HEK293 (cell line): ENCODE measurements around the gene ASPHD1.
A peak's percentile ranks its signal among the peaks of the same experiment; 100 is the strongest.

Source experiments
- CTCF ChIA-PET: fragments of 350-600 bp; formaldehyde crosslinking; extraction: SDS; loops from one replicate; lab custom pipeline; 2021; ENCODE audit warnings: antibody characterized with exemption; lab: Yijun Ruan, JAX
- POLR2A ChIA-PET: fragments of 300-600 bp; formaldehyde crosslinking; extraction: SDS; loops from one replicate; lab custom pipeline; 2020; ENCODE audit warnings: antibody characterized with exemption, inconsistent platforms; lab: Yijun Ruan, JAX
- H3K27ac ChIP-seq: fragments of 200-500 bp; sonication (Bioruptor generic); 2 replicates; pipeline ENCODE4 v1.5.1; 2014; ENCODE audit warnings: low read depth, low read length, control low read depth, inconsistent platforms; ENCODE audit errors: extremely low read depth
- H3K36me3 ChIP-seq, 2 experiments: fragments of 200-500 bp in 1 of 2; sonication (Bioruptor generic) in 1 of 2; 1 replicate in 1 of 2; 2 replicates in 1 of 2; pipeline ENCODE4 v1.5.1; 2014 to 2017; ENCODE audit warnings: inconsistent platforms in 2 of 2, low read length in 2 of 2; ENCODE audit not compliant: control insufficient read depth in 2 of 2, insufficient read depth in 1 of 2
- H3K4me1 ChIP-seq: fragments of 200-500 bp; sonication (Bioruptor generic); 2 replicates; pipeline ENCODE4 v1.5.1; 2014; ENCODE audit warnings: mild to moderate bottlenecking, low read length, inconsistent platforms; ENCODE audit not compliant: control insufficient read depth, insufficient read depth
- H3K4me3 ChIP-seq: 2 replicates; pipeline ENCODE4 v1.5.1; 2011; ENCODE audit warnings: low read depth, mild to moderate bottlenecking, control low read depth, low read length, moderate library complexity
- H3K9me3 ChIP-seq: fragments of 200-500 bp; sonication (Bioruptor generic); 2 replicates; pipeline ENCODE4 v1.5.1; 2014; ENCODE audit warnings: low read depth, low read length, inconsistent platforms; ENCODE audit not compliant: control insufficient read depth, insufficient read depth
- EGR2 ChIP-seq: fragments of 450-650 bp; formaldehyde crosslinking; IDR thresholded peaks from 2 replicates; pipeline ENCODE4 v1.5.1; 2016; ENCODE audit warnings: low read depth, missing biosample characterization, missing genetic modification characterization
- HOXC10 ChIP-seq: sonication (generic); formaldehyde crosslinking; IDR thresholded peaks from 2 replicates; pipeline ENCODE4 v1.8.1; 2023; ENCODE audit warnings: mild to moderate bottlenecking, missing genetic modification reagents
- HOXD13 ChIP-seq: sonication (generic); formaldehyde crosslinking; IDR thresholded peaks from 2 replicates; pipeline ENCODE4 v1.8.0; 2022; ENCODE audit warnings: missing genetic modification reagents, borderline replicate concordance
- OSR2 ChIP-seq: fragments of 450-650 bp; formaldehyde crosslinking; IDR thresholded peaks from 2 replicates; pipeline ENCODE4 v1.5.1; 2016; ENCODE audit warnings: missing biosample characterization, missing genetic modification characterization
- WT1 ChIP-seq: fragments of 450-650 bp; formaldehyde crosslinking; IDR thresholded peaks from 2 replicates; pipeline ENCODE4 v1.5.1; 2016; ENCODE audit warnings: missing biosample characterization, missing genetic modification characterization
- ZBTB1 ChIP-seq: fragments of 450-650 bp; formaldehyde crosslinking; IDR thresholded peaks from 2 replicates; pipeline ENCODE4 v1.5.1; 2016; ENCODE audit warnings: missing biosample characterization, missing genetic modification characterization
- ZBTB48 ChIP-seq: fragments of 450-650 bp; formaldehyde crosslinking; IDR thresholded peaks from 2 replicates; pipeline ENCODE4 v1.5.1; 2016; ENCODE audit warnings: missing biosample characterization, missing genetic modification characterization
- ZFP37 ChIP-seq: fragments of 450-650 bp; formaldehyde crosslinking; IDR thresholded peaks from 2 replicates; pipeline ENCODE4 v1.5.1; 2016; ENCODE audit warnings: missing biosample characterization, missing genetic modification characterization
- ZNF174 ChIP-seq: fragments of 450-650 bp; formaldehyde crosslinking; IDR thresholded peaks from 2 replicates; pipeline ENCODE4 v1.5.0; 2017; ENCODE audit warnings: missing biosample characterization, mild to moderate bottlenecking, missing genetic modification characterization
- ZNF19 ChIP-seq: fragments of 450-650 bp; formaldehyde crosslinking; IDR thresholded peaks from 2 replicates; pipeline ENCODE4; 2016; ENCODE audit warnings: missing biosample characterization, missing genetic modification characterization, low read depth
- ZNF202 ChIP-seq: fragments of 450-650 bp; formaldehyde crosslinking; IDR thresholded peaks from 2 replicates; pipeline ENCODE4 v1.5.1; 2016; ENCODE audit warnings: missing biosample characterization, missing genetic modification characterization, borderline replicate concordance
- ZNF214 ChIP-seq: fragments of 450-650 bp; formaldehyde crosslinking; IDR thresholded peaks from 2 replicates; pipeline ENCODE4 v1.5.1; 2017; ENCODE audit warnings: missing biosample characterization, mild to moderate bottlenecking, missing genetic modification characterization, borderline replicate concordance
- ZNF23 ChIP-seq: fragments of 450-650 bp; formaldehyde crosslinking; IDR thresholded peaks from 2 replicates; pipeline ENCODE4 v1.5.1; 2016; ENCODE audit warnings: missing biosample characterization, missing genetic modification characterization, borderline replicate concordance
- ZNF394 ChIP-seq: fragments of 450-650 bp; formaldehyde crosslinking; IDR thresholded peaks from 2 replicates; pipeline ENCODE4 v1.5.1; 2016; ENCODE audit warnings: missing biosample characterization, missing genetic modification characterization, mild to moderate bottlenecking, moderate library complexity, borderline replicate concordance
- ZNF530 ChIP-seq: fragments of 450-650 bp; formaldehyde crosslinking; IDR thresholded peaks from 2 replicates; pipeline ENCODE4 v1.5.1; 2016; ENCODE audit warnings: low read depth, missing biosample characterization, missing genetic modification characterization
- ZNF548 ChIP-seq: fragments of 450-650 bp; formaldehyde crosslinking; IDR thresholded peaks from 2 replicates; pipeline ENCODE4 v1.5.1; 2016; ENCODE audit warnings: missing biosample characterization, missing genetic modification characterization
- ZNF585B ChIP-seq: fragments of 450-650 bp; formaldehyde crosslinking; IDR thresholded peaks from 2 replicates; pipeline ENCODE4 v1.5.1; 2016; ENCODE audit warnings: missing biosample characterization, missing genetic modification characterization
- ZNF660 ChIP-seq: fragments of 450-650 bp; IDR thresholded peaks from 2 replicates; pipeline ENCODE4 v1.5.1; 2018; ENCODE audit warnings: missing biosample characterization, mild to moderate bottlenecking, missing genetic modification characterization
- ZNF707 ChIP-seq: fragments of 450-650 bp; formaldehyde crosslinking; IDR thresholded peaks from 2 replicates; pipeline ENCODE4 v1.5.1; 2016; ENCODE audit warnings: missing biosample characterization, missing genetic modification characterization
- ZNF776 ChIP-seq: fragments of 450-650 bp; formaldehyde crosslinking; IDR thresholded peaks from 2 replicates; pipeline ENCODE4 v1.5.0; 2017; ENCODE audit warnings: missing biosample characterization, missing genetic modification characterization, borderline replicate concordance
- TF ChIP-seq, protein P1 (sequence below): fragments of 450-650 bp; formaldehyde crosslinking; IDR thresholded peaks from 2 replicates; pipeline ENCODE4 v1.5.1; 2016; ENCODE audit warnings: missing biosample characterization, missing genetic modification characterization
- TF ChIP-seq, protein P2 (sequence below): fragments of 450-650 bp; formaldehyde crosslinking; IDR thresholded peaks from 2 replicates; pipeline ENCODE4 v1.5.1; 2016; ENCODE audit warnings: missing biosample characterization, missing genetic modification characterization
- TF ChIP-seq, protein P3 (sequence below): fragments of 450-650 bp; formaldehyde crosslinking; IDR thresholded peaks from 2 replicates; pipeline ENCODE4 v1.5.1; 2016; ENCODE audit warnings: missing biosample characterization, missing genetic modification characterization
- TF ChIP-seq, protein P4 (sequence below): fragments of 450-650 bp; formaldehyde crosslinking; IDR thresholded peaks from 2 replicates; pipeline ENCODE4 v1.5.1; 2016; ENCODE audit warnings: missing biosample characterization, missing genetic modification characterization

Gene ASPHD1

DNA sequence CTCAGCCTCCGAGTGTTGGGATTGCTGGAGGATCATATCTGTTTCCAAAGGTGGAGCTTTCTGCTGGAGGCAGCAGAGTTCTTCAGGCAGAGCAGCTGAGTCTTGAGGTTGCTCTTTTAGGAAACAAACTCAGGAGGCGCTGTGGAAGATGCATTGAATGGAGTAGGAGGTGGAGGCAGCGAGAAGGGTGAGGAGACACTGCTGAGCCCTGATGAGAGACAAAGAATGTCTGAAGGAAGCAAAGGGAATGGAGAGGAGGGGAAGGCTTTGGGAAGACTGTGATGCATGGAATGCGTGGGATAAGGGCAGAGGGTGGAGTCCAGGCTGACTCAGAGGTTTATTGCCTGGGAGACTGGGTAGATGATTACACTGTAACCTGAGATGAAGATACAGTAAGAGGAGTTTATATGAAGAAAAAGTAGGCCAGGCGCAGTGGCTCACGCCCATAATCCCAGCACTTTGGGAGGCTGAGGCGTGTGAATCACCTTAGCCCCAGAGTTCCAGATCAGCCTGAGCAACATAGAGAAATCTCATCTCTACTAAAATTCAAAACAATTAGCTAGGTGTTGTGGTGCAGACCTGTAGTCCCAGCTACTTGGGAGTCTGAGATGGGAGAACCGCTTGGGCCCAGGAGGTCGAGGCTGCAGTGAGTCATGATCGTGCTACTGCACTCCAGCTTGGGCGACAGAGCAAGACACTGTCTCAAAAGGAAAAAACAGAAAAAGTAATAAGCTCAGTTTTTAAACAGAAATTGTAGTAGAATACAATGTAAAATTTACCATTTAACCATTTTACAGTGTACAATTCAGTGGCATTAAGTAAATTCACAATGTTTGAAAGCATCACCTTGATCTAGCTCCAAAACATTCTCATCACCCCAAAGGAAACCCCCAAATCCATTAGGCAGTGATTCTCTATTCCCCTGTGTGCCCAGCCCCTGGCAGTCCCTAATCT is 43.8 kb downstream of the ASPHD1 start (continued):
- TF ChIP-seq EGR2 (peak; percentile 98), ZNF530 (no peak), ZNF214 (tag by site-specific recombination) (no peak), ZBTB1 (tag by site-specific recombination) (no peak)

DNA sequence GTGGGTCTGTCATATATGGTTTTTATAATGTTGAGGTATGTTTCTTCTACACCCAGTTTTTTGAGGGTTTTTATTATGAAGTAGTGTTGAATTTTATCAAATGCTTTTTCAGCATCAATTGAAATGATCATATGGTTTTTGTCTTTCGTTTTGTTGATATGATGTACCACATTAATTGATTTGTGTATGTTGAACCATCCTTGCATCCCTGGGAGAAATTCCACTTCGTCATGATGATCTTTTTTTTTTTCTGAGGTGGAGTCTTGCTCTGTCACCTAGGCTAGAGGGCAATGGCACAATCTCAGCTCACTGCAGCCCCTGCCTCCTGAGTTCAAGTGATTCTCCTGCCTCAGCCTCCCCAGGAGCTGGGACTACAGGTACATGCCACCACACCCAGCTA is 47.6 kb downstream of the ASPHD1 start:
- CTCF ChIA-PET, result interaction anchor here (0.6 to 0.7 kb wide), 2 partner anchors 58 to 1366 kb away, joined by 4 read pairs; no protein-coding TSS in a partner anchor

More for the DNA sequence above, 47.6 kb downstream of the ASPHD1 start:
- POLR2A ChIA-PET, result interaction anchor here (1.4 kb wide), 1 partner anchor 21 kb away, joined by 3 read pairs; no protein-coding TSS in a partner anchor
- no peak for TF ChIP-seq ZNF707 (tag by site-specific recombination)
- TF ChIP-seq ZNF19, result no peak
- no peak for TF ChIP-seq ZBTB48 (tag by site-specific recombination)
- TF ChIP-seq ZNF548 (tag by site-specific recombination), result no peak
- no peak for TF ChIP-seq ZNF174
- no peak for TF ChIP-seq ZNF202 (tag by site-specific recombination)
- TF ChIP-seq, protein P1, sequence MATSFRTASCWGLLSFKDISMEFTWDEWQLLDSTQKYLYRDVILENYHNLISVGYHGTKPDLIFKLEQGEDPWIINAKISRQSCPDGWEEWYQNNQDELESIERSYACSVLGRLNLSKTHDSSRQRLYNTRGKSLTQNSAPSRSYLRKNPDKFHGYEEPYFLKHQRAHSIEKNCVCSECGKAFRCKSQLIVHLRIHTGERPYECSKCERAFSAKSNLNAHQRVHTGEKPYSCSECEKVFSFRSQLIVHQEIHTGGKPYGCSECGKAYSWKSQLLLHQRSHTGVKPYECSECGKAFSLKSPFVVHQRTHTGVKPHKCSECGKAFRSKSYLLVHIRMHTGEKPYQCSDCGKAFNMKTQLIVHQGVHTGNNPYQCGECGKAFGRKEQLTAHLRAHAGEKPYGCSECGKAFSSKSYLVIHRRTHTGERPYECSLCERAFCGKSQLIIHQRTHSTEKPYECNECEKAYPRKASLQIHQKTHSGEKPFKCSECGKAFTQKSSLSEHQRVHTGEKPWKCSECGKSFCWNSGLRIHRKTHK (tag by site-specific recombination), result no peak
- TF ChIP-seq, protein P2, sequence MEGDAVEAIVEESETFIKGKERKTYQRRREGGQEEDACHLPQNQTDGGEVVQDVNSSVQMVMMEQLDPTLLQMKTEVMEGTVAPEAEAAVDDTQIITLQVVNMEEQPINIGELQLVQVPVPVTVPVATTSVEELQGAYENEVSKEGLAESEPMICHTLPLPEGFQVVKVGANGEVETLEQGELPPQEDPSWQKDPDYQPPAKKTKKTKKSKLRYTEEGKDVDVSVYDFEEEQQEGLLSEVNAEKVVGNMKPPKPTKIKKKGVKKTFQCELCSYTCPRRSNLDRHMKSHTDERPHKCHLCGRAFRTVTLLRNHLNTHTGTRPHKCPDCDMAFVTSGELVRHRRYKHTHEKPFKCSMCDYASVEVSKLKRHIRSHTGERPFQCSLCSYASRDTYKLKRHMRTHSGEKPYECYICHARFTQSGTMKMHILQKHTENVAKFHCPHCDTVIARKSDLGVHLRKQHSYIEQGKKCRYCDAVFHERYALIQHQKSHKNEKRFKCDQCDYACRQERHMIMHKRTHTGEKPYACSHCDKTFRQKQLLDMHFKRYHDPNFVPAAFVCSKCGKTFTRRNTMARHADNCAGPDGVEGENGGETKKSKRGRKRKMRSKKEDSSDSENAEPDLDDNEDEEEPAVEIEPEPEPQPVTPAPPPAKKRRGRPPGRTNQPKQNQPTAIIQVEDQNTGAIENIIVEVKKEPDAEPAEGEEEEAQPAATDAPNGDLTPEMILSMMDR, result no peak
- no peak for TF ChIP-seq ZNF394 (tag by site-specific recombination)
- TF ChIP-seq, protein P3, sequence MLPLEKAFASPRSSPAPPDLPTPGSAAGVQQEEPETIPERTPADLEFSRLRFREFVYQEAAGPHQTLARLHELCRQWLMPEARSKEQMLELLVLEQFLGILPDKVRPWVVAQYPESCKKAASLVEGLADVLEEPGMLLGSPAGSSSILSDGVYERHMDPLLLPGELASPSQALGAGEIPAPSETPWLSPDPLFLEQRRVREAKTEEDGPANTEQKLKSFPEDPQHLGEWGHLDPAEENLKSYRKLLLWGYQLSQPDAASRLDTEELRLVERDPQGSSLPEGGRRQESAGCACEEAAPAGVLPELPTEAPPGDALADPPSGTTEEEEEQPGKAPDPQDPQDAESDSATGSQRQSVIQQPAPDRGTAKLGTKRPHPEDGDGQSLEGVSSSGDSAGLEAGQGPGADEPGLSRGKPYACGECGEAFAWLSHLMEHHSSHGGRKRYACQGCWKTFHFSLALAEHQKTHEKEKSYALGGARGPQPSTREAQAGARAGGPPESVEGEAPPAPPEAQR (tag by site-specific recombination), result no peak
- no peak for TF ChIP-seq ZNF585B (tag by site-specific recombination)
- TF ChIP-seq OSR2 (tag by site-specific recombination), result no peak
- no peak for TF ChIP-seq ZNF23 (tag by site-specific recombination)
- no peak for TF ChIP-seq ZNF660 (tag by site-specific recombination)
- no peak for TF ChIP-seq ZNF776 (tag by site-specific recombination)
- TF ChIP-seq, protein P4, sequence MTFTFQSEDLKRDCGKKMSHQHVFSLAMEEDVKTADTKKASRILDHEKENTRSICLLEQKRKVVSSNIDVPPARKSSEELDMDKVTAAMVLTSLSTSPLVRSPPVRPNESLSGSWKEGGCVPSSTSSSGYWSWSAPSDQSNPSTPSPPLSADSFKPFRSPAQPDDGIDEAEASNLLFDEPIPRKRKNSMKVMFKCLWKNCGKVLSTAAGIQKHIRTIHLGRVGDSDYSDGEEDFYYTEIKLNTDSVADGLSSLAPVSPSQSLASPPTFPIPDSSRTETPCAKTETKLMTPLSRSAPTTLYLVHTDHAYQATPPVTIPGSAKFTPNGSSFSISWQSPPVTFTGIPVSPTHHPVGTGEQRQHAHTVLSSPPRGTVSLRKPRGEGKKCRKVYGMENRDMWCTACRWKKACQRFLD (tag by site-specific recombination), result no peak
- no peak for TF ChIP-seq ZFP37
- TF ChIP-seq WT1 (tag by site-specific recombination), result no peak
- no peak for TF ChIP-seq HOXD13 (CRISPR knock-in tag)
- TF ChIP-seq HOXC10 (CRISPR knock-in tag), result no peak
- Histone ChIP-seq H3K9me3 (no peaks in the 10 kb centered on the region), H3K27ac (no peak overlapping the region), H3K4me3 (no peak overlapping the region), H3K36me3 (no peaks in the 10 kb centered on the region), H3K4me1 (peaks cover 7% of the 10 kb centered on the region; the same call in 1 of the 2 replicates)
